ENCODE measurements around the gene GNAQ. TPM values are rescaled to one million over a fixed set of nuclear protein-coding genes. Genes with fewer than 3 reads are reported as not detected.

Gene GNAQ
- total and polyA plus RNA-seq, 10 donors = 4.4 to 52.3 (median 31.2) TPM

- TF ChIP-seq CTCF (IDR thresholded peaks at IDR 0.05 in 8 of 11, conservative IDR thresholded peaks at IDR 0.05 in 3 of 11) (no peak), POLR2A (IDR thresholded peaks at IDR 0.05) (no peak), POLR2AphosphoS5 (IDR thresholded peaks at IDR 0.05) (no peak)
- intact Hi-C loops (cut with DNase I; ENCODE audit: low total_unique reads) = no loop called here
- Histone ChIP-seq H3K27me3 (replicated peaks in 1 of 7) (no peaks in the 10 kb centered on the region), H3K9me3 (peaks cover 0 to 4% (median 0%) of the 10 kb centered on the region in 8 donors), H3K27ac (no peak overlapping the region), H3K4me3 (no peak overlapping the region), H3K4me1 (peaks cover 0 to 27% (median 2%) of the 10 kb centered on the region in 6 donors), H3K36me3 (no peaks in the 10 kb centered on the region)
- 67 to 90% (median 85%) methylated on average over 2 of the region's 2 CpGs for WGBS, 5 donors
- DNase-seq = no peak
These were observed 173.9 kb downstream of the GNAQ start for GRCh38 chr9:77857513-77858259.

- no peaks in the 10 kb centered on the region for H3K36me3 ChIP-seq
- H3K4me3 ChIP-seq = no peak overlapping the region
- no peaks in the 10 kb centered on the region for H3K27me3 ChIP-seq (replicated peaks in 1 of 7)
- 53 to 79% (median 66%) methylated on average over 1 of the region's 1 CpG for WGBS, 5 donors
- intact Hi-C loops (cut with DNase I; ENCODE audit: low total_unique reads) = no loop called here
- no peak for DNase-seq
- peaks cover 0 to 4% (median 0%) of the 10 kb centered on the region in 8 donors for H3K9me3 ChIP-seq
- TF ChIP-seq POLR2A (IDR thresholded peaks at IDR 0.05) (no peak), POLR2AphosphoS5 (IDR thresholded peaks at IDR 0.05) (no peak), CTCF (IDR thresholded peaks at IDR 0.05 in 8 of 11, conservative IDR thresholded peaks at IDR 0.05 in 3 of 11) (no peak)
- no peak overlapping the region for H3K27ac ChIP-seq
- H3K4me1 ChIP-seq = peaks cover 0 to 38% (median 5%) of the 10 kb centered on the region in 6 donors
These were observed 175.0 kb downstream of the GNAQ start for GRCh38 chr9:77856615-77857014.

GRCh38 chr9:77854916-77855311 lies 176.7 kb downstream of the GNAQ start:
- Histone ChIP-seq H3K36me3 (no peaks in the 10 kb centered on the region), H3K4me1 (peaks cover 0 to 50% (median 5%) of the 10 kb centered on the region in 6 donors)
- WGBS, 5 donors = 59 to 90% (median 74%) methylated on average over 1 of the region's 1 CpG

More at GRCh38 chr9:77854916-77855311, 176.7 kb downstream of the GNAQ start:
- no peak overlapping the region for H3K4me3 ChIP-seq
- intact Hi-C loops (cut with DNase I; ENCODE audit: low total_unique reads) = no loop called here
- H3K9me3 ChIP-seq = peaks cover 0 to 4% (median 0%) of the 10 kb centered on the region in 8 donors
- no peak for DNase-seq
- H3K27me3 ChIP-seq (replicated peaks in 1 of 7) = no peaks in the 10 kb centered on the region
- TF ChIP-seq POLR2A (IDR thresholded peaks at IDR 0.05) (no peak), POLR2AphosphoS5 (IDR thresholded peaks at IDR 0.05) (no peak), CTCF (IDR thresholded peaks at IDR 0.05 in 8 of 11, conservative IDR thresholded peaks at IDR 0.05 in 3 of 11) (no peak)
- no peak overlapping the region for H3K27ac ChIP-seq
